ENCODE data around the gene LRIG3. TPM values are rescaled to one million over a fixed set of nuclear protein-coding genes. Genes with fewer than 3 reads are reported as not detected.

The LRIG3 gene
- total RNA-seq, 1 donor = 88.8 TPM

GRCh38 chr12:58847901-58848600 is 72.3 kb downstream of the LRIG3 start:
- no peak for DNase-seq (ENCODE audit: low read depth)
- no peak overlapping the region for H3K4me3 ChIP-seq (ENCODE audit: low read depth, low read length)
- no peak for TF ChIP-seq CTCF (IDR thresholded peaks at IDR 0.05; ENCODE audit: insufficient read depth, low read length)

- no peak for TF ChIP-seq CTCF (IDR thresholded peaks at IDR 0.05; ENCODE audit: insufficient read depth, low read length)
- no peak overlapping the region for H3K4me3 ChIP-seq (ENCODE audit: low read depth, low read length)
- no peak for DNase-seq (ENCODE audit: low read depth)
These were observed 76.1 kb downstream of the LRIG3 start for GRCh38 chr12:58844161-58844560.

GRCh38 chr12:58841058-58841798 is 79.1 kb downstream of the LRIG3 start:
- no peak for DNase-seq (ENCODE audit: low read depth)
- no peak for TF ChIP-seq CTCF (IDR thresholded peaks at IDR 0.05; ENCODE audit: insufficient read depth, low read length)

GRCh38 chr12:58833853-58834252 is 86.5 kb downstream of the LRIG3 start:
- no peak for TF ChIP-seq CTCF (IDR thresholded peaks at IDR 0.05; ENCODE audit: insufficient read depth, low read length)
- no peak overlapping the region for H3K4me3 ChIP-seq (ENCODE audit: low read depth, low read length)

More at GRCh38 chr12:58841058-58841798, 79.1 kb downstream of the LRIG3 start:
- H3K4me3 ChIP-seq (ENCODE audit: low read depth, low read length) = no peak overlapping the region

GRCh38 chr12:58832920-58833319 is 87.4 kb downstream of the LRIG3 start:
- H3K4me3 ChIP-seq (ENCODE audit: low read depth, low read length) = no peak overlapping the region
- no peak for DNase-seq (ENCODE audit: low read depth)
- no peak for TF ChIP-seq CTCF (IDR thresholded peaks at IDR 0.05; ENCODE audit: insufficient read depth, low read length)

More at GRCh38 chr12:58833853-58834252, 86.5 kb downstream of the LRIG3 start:
- DNase-seq (ENCODE audit: low read depth) = no peak

Measured in fibroblast of the aortic adventitia (primary cell).